Measurements from ENCODE around the gene ASGR1. TPM values are rescaled to one million over a fixed set of nuclear protein-coding genes. Genes with fewer than 3 reads are reported as not detected.
"Not testable (repeated sequence)": the region's sequence is repeated elsewhere in the genome, so short reads cannot be mapped to it uniquely, and the experiment has no call there.

The ASGR1 gene
- polyA plus RNA-seq, 1 donor: 2.3 TPM

- no peak for DNase-seq (ENCODE audit: low read depth)
Observed at GRCh38 chr17:7166873-7167272, 12.3 kb downstream of the ASGR1 start.

- not testable (repeated sequence) for DNase-seq (ENCODE audit: low read depth)
Observed at GRCh38 chr17:7159571-7159970, 19.6 kb downstream of the ASGR1 start.

- DNase-seq (ENCODE audit: low read depth): not testable (repeated sequence)
Observed at GRCh38 chr17:7158424-7158823, 20.7 kb downstream of the ASGR1 start.

- DNase-seq (ENCODE audit: low read depth): no peak
Observed at GRCh38 chr17:7156342-7156940, 22.7 kb downstream of the ASGR1 start.

- DNase-seq (ENCODE audit: low read depth): no peak
Observed at GRCh38 chr17:7147772-7148171, 31.4 kb downstream of the ASGR1 start.

GRCh38 chr17:7146115-7146514, 33.1 kb downstream of the ASGR1 start:
- no peak for DNase-seq (ENCODE audit: low read depth)

- no peak for DNase-seq (ENCODE audit: low read depth)
Observed at GRCh38 chr17:7144213-7144612, 35.0 kb downstream of the ASGR1 start.

- DNase-seq (ENCODE audit: low read depth): no peak
Observed at GRCh38 chr17:7141824-7142223, 37.3 kb downstream of the ASGR1 start.

GRCh38 chr17:7139400-7139799, 39.8 kb downstream of the ASGR1 start:
- no peak for DNase-seq (ENCODE audit: low read depth)

GRCh38 chr17:7138800-7139381, 40.3 kb downstream of the ASGR1 start:
- DNase-seq (ENCODE audit: low read depth): no peak

- no peak for DNase-seq (ENCODE audit: low read depth)
Observed at GRCh38 chr17:7137171-7137943, 41.8 kb downstream of the ASGR1 start.

GRCh38 chr17:7136266-7136877, 42.8 kb downstream of the ASGR1 start:
- DNase-seq (ENCODE audit: low read depth): no peak

- DNase-seq (ENCODE audit: low read depth): no peak
Observed at GRCh38 chr17:7133916-7134315, 45.3 kb downstream of the ASGR1 start.

GRCh38 chr17:7133424-7133823, 45.7 kb downstream of the ASGR1 start:
- DNase-seq (ENCODE audit: low read depth): no peak

- DNase-seq (ENCODE audit: low read depth): no peak
Observed at GRCh38 chr17:7132511-7133094, 46.6 kb downstream of the ASGR1 start.

GRCh38 chr17:7131423-7131791, 47.8 kb downstream of the ASGR1 start:
- DNase-seq (ENCODE audit: low read depth): no peak

- DNase-seq (ENCODE audit: low read depth): no peak
Observed at GRCh38 chr17:7130621-7131422, 48.3 kb downstream of the ASGR1 start.

- no peak for DNase-seq (ENCODE audit: low read depth)
Observed at GRCh38 chr17:7129311-7129710, 49.9 kb downstream of the ASGR1 start.

GRCh38 chr17:7128160-7128559, 51.0 kb downstream of the ASGR1 start:
- no peak for DNase-seq (ENCODE audit: low read depth)

- DNase-seq (ENCODE audit: low read depth): not testable (repeated sequence)
Observed at GRCh38 chr17:7127501-7127900, 51.7 kb downstream of the ASGR1 start.

- not testable (repeated sequence) for DNase-seq (ENCODE audit: low read depth)
Observed at GRCh38 chr17:7126386-7126785, 52.8 kb downstream of the ASGR1 start.

Data from forelimb muscle (tissue), 1 donor.